ENCODE data around the gene GUCY1A2.
"Not testable (repeated sequence)": the region's sequence is repeated elsewhere in the genome, so short reads cannot be mapped to it uniquely, and the experiment has no call there.

The GUCY1A2 gene

DNA sequence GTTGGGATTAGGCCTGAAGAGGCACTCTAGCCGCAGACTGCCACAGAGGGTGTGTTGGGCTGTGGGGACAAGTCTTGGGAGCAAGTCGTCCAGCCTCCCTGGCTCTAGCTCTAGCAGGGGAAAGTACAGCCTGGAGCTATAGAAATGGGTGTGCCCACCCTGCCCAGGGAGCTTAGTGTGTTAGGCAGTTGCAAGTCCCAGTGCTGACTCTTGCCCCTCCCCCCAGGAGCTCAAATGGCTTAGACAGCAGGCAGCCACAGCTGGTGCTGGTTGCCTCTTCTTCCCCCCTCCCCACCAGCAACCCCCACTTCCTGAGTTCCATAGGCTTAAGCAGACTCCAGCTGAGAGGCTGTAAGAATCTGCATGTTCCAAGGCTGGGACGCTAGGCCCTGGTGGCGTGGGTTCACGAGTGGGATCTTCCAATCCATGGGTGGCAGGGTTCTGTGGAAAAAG, 61.2 kb downstream of the GUCY1A2 start:
- DNase-seq: no peak

DNA sequence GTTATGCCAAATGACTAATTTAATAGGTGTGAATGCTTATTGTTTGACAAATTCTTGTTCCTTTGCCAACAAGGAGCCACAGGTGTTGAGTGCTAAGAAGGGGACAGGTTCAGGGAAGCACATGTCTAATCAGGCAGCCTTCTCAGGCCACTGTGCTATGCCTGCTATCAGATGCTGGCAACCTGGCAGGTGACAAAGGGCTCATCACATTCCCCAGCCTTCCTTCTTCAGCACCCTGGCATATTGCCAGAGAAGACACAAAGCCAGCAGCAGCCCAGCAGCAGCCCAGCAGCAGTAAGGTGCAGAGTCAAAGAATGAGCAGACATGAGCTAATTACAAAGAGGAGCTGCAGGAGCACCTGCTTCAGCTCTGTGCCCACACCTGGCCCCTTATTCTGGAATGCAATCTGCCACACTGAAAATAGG, 68.2 kb downstream of the GUCY1A2 start:
- no peak for DNase-seq

DNA sequence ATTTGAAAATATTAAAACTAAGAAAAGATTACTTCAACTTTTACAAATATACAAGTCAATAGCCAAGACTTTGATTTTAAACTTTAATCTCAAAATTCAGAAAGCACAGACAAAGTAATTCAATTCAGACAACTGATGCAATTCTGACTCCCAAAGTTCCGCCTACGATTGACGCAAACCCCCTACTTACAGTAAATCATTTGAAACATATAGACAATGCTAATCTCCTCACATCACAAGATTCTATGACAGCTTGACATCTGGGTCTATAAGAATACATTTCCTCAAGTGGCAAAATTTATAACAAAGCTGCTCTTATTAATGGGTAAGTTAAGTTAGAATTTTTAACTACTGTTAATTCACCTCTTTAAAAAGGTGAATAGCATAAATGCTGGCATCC, 75.2 kb downstream of the GUCY1A2 start:
- no peak for DNase-seq

DNA sequence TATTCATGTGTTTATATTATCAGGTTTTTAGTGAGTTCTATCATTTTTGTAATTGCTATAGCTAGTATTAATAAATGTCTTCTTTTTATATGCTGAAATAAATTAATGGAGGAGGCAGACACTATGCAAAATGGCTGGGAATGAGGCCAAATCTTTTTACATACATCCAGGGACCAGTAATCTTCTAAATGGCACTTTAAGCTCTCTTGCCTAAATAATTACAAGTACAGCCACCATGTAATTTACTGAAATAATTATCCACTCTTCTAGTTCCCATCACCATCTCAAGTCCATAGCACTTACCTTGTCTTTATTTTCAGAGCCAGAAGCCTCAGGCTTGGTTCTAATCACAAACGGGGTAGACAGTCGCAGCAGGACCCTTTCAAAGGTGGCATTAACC, 79.1 kb downstream of the GUCY1A2 start:
- no peak for DNase-seq

DNA sequence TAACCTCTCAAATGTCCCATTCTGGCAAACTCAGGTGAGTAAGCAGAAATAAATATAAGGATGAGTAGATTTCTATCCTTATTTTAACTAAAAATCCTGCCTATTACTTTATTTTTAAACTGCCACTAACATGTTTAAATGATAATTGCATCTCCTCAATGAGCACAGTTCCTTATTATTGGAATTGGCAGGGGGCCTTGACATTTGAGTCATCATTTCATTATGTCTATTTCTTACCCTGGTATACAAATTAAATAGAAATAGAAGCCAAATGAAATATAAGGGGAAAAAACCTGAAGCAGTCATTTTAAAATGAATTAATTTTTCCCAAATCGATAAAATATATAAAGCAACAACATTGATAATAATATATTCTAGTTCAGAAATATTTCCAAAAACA, 81.2 kb downstream of the GUCY1A2 start:
- DNase-seq: no peak

DNA sequence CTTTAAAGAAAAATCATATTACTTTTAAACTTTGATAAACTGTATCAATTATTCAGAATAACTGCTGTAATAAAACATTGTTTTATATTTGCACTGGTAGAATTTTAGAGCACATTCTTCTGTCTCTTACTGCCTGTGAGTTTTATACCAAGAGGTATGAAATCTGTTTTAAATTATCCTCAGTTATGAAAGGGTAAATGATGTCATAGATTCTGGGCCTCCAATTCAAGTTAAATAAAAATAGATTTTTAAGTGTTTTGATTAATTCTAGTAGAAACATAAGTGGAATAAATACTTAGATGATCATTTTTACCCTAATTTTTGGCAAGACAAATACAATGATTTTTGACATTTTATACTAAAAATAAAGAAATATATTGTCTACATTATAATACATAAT, 93.0 kb downstream of the GUCY1A2 start:
- DNase-seq: no peak

DNA sequence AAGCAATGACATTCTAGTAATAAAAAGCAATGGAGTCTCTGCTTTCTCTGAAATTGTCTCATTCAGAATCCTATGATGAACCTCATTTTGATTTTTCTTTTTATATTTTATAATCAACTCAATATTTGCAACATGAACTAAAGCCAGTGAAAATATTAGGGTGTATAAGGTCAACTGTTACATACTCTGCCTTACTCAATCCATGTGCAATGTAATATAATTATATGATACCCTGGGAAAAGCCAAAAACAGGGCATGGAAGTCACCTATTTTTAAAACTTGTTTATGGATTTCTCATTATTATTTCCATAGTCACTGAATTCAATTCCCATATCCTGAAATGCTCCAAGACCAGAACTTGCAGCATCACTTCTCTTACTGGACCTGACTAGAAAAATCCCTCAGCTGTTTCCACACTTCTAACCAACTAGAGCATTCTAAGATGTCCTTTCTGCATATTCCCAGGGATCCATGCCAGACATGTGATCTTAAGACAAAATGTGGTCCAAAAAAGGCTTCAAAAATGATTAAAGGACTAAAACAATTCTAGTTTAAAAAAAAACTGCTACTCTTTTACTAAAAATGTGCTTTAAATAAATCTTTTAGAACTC, 97.3 kb downstream of the GUCY1A2 start:
- DNase-seq: no peak

DNA sequence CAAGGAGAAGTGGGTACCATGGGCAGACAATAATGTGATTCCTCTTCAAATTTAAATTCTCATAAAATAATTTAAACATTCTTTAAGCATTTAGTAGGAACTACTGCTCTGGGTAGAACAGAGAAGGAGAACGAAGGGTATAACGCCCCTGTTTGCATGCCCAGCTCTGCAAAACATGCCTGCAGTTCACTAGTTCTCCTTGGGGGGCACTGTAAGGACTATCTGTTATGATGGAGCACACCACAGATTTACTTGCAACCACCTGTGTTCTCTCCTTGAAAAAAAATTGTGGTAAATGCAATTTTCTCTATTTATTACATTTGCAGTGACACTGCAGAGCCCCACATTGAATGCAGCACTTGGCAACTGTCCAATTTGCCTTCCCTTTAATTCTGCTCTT, 100.3 kb downstream of the GUCY1A2 start:
- no peak for DNase-seq

DNA sequence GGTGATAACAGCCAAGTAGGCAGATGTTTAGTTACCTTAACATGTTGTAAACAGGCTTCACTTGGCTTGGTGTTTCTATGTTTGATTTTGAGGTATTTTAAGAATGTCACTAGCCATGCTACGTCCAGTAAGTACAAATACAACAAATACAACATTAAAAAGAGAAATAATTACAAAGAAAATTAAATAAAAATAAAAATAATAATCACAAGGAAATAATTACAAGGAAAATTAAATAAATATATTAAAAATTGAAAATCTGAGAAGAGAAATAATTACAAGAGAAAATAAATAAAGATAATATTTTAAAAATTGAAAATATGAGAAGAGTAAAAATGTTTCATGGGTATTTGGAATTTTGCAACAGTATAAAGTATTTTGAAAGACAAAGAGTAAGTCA, 103.9 kb downstream of the GUCY1A2 start:
- no peak for DNase-seq

DNA sequence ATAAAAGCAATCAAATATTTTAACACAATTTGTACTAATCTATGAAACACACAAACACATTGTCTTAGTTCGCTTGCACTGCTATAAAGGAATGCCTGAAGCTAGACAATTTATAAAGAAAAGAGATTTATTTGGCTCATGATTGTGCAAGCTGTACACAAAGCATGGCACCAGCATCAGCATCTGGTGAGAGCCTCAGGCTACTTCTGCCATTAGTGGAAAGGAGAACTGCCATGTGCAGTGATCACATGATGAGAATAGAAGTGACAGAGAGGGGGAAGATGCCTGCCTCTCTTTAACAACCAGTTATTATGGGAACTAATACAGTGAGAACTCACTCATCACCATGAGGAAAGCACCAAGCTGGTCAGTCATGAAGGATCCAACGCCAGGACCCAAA, 105.1 kb downstream of the GUCY1A2 start:
- DNase-seq: no peak

DNA sequence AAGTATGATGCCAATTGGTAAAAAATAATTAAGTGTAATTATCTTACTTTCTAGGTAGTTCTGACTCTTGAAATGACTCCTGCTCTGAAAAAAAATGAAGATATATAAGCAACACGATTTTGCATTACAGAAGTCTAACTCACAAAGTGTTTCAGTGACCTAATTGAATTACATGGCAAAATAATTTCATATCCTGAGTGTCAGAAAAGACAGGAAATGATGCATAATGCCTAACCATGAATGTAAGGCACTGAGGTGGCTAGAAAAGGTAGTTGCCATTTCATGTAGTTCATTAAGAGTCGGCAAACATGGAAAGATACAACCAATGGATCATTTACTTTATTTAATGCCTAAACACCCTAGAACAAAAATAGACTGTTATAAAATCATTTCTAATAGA, 113.5 kb downstream of the GUCY1A2 start:
- no peak for DNase-seq

DNA sequence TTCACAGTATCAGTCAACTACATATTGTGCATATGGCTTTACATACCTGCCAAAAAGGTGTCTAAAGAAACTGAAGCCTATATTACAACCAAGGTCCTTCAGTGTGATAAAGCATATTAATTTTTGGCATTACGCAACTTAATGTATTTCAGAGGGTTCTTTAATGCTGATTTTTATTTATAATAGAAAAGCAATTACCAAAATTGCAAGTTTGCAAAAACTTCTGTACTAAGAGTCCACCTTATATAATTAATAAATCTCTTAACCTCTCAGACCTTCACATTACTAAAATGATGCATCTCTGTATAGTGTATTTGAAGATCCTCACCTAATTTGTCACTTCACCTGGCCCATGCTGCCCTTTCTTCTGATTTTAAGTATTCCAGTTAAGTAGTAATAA, 128.6 kb downstream of the GUCY1A2 start:
- DNase-seq: no peak

DNA sequence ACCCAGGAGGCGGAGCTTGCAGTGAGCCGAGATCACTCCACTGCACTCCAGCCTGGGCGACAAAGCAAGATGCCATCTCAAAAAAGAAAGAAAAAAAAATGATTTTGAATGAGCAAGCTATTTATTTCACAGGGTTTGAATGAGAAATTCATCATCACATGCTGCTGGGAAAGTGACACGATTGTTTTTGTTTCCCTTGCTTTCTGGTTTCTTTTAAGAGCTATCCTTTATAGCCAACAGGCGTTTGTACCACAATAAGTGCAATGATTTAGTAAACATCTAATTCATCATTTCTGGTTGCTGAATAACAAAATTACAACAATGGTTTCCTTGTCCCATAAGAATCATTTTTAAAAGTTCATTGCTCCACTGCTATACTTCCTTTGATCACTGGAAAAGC, 129.9 kb downstream of the GUCY1A2 start:
- DNase-seq: no peak

DNA sequence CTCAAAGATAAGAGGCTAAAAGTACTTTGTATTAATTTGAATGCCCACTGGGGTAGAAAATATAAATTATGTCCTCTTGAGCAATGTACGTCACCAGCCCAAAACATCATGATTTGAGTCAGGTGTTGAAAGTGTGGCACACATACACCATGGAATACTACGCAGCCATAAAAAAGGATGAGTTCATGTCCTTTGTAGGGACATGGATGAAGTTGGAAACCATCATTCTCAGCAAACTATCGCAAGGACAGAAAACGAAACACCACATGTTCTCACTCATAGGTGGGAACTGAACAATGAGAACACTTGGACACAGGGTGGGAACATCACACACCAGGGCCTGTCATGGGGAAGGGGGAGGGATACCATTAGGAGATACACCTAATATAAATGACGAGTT, 134.6 kb downstream of the GUCY1A2 start:
- not testable (repeated sequence) for DNase-seq

DNA sequence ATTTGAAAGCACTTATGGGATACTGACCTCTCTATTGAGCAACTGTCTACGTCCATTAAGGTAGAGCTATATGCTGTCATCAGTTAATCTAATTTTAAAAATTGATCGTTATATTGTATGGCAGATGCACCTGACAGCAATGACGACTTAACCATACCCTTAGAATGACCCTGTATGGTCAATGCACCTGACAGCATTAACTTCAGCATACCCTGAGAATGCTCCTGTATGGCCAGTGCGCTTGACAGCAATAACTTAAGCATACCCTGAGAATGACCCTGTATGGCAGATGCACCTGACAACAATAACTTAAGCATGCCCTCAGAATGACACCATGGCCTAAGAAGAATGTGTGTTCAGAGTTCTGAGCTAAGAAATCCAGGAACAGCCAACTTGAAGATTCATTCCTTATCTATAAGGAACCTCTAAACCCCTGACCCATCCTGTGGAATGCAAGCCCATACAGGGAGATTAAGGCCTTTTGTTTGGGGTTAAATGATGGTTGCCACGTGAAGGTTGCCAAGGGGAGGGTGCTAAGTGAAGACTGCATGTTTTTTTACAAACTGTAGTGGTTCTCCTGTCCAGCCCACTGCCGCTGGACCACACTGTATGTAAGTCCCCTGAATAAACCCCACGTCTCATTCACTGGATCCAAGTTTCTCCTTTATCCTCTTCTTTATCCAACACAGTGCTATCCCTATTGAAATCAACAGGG, 138.3 kb downstream of the GUCY1A2 start:
- DNase-seq: no peak

DNA sequence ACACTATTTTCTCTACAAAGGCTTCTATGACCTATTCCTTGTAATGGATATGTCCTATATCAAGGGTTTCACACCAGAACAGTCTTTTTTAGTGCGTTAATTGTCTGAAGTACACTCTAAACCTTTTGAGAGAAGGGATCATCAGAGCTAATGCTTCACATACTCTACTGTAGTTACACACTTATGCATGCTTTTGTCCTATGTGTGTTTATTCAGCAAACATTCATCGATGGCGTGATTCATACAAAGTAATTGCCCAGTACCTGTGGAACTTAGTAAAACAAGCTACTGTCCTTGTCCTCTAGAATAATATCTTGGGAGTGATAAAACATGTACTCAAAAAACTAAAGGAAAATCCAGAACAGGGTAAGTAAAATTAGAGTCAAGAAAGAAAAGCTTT, 139.2 kb downstream of the GUCY1A2 start:
- DNase-seq: no peak

DNA sequence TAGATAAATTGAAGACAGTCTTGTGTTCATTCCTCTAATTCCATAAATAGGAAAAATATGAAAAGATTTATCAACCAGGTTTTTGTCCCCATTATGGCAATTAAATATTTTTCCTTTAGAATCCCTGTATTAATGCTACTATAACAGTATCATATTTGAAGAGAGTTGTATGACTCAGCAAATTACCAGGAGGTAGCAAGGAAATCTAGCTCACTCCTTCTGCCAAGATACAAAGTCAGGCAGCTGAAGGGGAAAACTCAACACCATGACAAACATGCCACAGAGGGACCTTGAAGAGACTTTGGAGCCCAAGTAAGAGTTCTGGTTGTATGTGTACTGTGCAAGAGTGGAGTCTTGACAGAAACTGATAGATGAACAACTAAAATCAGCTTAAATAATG, 143.3 kb downstream of the GUCY1A2 start:
- DNase-seq: no peak

DNA sequence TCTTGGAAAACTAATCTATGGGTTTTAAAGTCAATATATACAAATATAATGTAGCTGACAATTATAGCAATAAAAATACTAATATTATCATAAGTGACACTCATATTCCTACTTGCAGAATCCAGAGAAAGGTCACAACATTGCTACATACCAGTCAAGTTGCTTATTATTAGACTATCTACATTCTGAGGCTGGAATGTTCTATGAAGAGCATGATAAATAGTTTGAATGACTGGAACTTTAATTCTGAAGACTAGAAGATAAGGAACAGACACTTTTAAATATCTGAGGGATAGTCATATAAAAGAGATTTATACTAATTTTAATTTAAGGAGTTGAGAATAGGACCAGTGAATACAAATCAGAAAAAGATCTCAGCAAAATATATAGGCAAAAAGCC, 146.0 kb downstream of the GUCY1A2 start:
- DNase-seq: no peak

DNA sequence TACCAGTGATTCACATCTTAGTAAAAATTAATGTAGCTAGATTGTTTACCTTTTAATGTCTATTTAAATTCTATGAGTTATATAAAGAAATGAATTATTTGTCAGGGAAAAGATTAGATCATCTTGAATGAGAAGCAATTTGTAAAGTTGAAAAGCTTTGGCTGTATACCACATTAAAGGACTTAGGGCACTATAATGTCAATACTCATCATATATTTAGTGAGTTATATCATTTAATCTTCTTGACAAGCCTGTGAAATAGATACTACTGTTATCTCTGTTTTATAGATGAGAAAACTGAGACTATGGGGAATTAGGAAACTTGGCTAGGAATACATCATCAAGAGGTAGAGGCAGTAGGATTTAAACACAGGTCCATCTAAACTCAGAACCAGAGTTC, 160.1 kb downstream of the GUCY1A2 start:
- no peak for DNase-seq

DNA sequence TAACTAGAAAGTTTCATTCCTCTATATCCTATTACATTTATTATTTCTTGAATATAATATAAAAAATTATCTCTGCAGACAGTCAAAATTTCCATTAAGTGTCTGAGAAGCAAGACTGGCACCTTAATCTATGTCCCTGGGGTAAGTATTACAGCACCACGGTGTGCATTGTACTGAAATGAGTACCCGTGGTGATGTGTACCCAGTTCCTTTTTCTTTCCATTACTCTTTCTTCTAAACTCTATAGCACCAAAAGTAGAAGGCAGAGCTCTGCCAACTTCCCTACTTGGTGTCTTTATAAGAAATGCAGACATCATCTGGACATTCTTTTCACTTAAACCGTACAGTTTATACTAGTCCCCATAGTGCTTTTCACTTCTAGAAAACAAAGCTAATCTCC, 161.7 kb downstream of the GUCY1A2 start:
- no peak for DNase-seq

DNA sequence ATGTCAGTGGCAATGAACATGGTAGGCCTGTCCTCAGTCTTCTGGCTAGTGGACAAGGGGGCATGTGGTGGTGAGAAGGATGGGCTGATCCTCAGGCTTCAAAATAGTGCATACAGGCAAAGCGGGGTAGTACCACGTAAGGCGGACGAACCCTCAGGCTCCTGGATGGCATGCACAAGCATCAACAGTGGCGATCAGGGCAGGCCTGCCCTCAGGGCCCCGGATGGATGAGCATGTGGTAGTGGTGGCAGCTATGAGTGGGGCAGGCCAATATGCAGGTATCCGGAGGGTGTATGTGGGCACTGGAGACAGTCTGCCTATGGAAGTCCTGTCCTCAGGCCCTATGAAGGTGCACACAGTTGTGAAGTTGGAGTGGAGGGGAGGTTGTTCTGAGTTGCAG, 163.8 kb downstream of the GUCY1A2 start:
- DNase-seq: no peak

DNA sequence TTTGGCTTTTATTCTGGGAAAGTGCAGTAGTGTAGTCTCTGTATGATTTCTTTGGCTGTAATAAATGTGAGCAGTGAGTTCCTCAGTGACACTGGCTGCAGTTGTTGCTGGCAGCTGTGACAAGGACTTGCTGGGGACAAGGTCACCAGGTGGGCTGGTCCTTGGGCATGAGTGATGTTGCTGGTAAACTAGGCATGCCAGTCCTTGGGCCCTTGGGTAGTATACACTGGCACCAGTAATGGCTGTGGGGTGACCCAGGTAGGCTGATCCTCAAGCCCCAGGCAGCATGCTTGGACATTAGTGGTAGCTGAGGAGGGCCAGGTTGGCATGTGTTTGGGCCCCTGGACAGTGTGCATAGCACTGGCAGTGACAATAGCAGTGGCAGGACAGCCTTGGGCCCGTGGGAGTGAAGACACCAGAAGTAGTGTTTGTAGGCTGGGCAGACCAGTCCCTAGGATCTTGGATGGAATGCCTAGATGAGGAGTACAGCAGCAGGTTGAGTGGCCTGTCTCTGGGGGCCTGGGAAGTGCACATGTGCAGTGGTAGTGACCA, 164.3 kb downstream of the GUCY1A2 start:
- no peak for DNase-seq

DNA sequence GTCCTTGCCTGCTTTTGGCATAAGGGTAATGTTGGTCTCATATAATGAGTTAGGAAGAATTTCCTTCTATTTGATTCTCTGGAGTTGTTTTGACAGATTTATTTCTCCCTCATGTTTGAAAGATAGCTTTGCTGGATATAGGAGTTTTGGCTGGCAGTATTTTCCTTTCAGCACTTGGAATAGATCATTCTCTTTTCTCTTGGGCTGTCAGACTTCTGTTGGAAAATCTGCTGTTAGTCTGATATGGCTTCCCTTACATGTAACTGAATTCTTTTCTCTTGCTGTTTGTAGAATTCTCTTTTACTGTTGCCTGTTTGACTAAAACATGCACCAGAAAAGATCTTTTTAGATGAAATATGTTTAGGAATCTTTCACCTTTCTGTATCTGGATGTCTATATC, 165.5 kb downstream of the GUCY1A2 start:
- DNase-seq: no peak
